Activated T-helper 2 cell treated with anti-CD3 and anti-CD28 coated beads, Interferon-gamma antibody, Interleukin-2, Interleukin-4, amounts not matched to agents 10 μg/mL and 5 μg/mL and 100 μg/mL, durations not matched to agents 14 hours and 24 hours and 36 hours (primary cell): ENCODE measurements around the gene FBXO41. TPM values are rescaled to one million over a fixed set of nuclear protein-coding genes. Genes with fewer than 3 reads are reported as not detected.
A peak's percentile ranks its signal among the peaks of the same experiment; 100 is the strongest.

Experiments used
- DNase-seq: peaks from one replicate; pipeline ENCODE4 v3.0.0; 2021; ENCODE audit warnings: low spot score
- H3K27ac Mint-ChIP-seq: one replicate; pipeline ENCODE4 v1.8.0; 2021; ENCODE audit warnings: mixed read lengths
- H3K27me3 Mint-ChIP-seq: one replicate; pipeline ENCODE4 v1.8.0; 2021; ENCODE audit warnings: low read depth, mixed read lengths
- H3K36me3 Mint-ChIP-seq: one replicate; pipeline ENCODE4 v1.8.0; 2021; ENCODE audit warnings: low read depth, mixed read lengths
- H3K4me1 Mint-ChIP-seq: one replicate; pipeline ENCODE4 v1.8.0; 2021; ENCODE audit warnings: low read depth, mixed read lengths
- H3K4me3 Mint-ChIP-seq: one replicate; pipeline ENCODE4 v1.8.0; 2021; ENCODE audit warnings: low read depth, mild to moderate bottlenecking, moderate library complexity, mixed read lengths
- H3K9me3 Mint-ChIP-seq: one replicate; pipeline ENCODE4 v1.8.0; 2021; ENCODE audit warnings: mixed read lengths
- intact Hi-C: fragments of 100-400 bp; cut with micrococcal nuclease; formaldehyde crosslinking; loops from one replicate; pipeline ENCODE4 v1.15.1; 2023
- total RNA-seq: library from RNA; stranded (reverse); gene quantifications from 2 replicates; pipeline ENCODE4 v1.2.3, GENCODE V29; 2022

FBXO41 gene
- total RNA-seq, 1 donor from 2014 or later = 25.7 TPM

DNA sequence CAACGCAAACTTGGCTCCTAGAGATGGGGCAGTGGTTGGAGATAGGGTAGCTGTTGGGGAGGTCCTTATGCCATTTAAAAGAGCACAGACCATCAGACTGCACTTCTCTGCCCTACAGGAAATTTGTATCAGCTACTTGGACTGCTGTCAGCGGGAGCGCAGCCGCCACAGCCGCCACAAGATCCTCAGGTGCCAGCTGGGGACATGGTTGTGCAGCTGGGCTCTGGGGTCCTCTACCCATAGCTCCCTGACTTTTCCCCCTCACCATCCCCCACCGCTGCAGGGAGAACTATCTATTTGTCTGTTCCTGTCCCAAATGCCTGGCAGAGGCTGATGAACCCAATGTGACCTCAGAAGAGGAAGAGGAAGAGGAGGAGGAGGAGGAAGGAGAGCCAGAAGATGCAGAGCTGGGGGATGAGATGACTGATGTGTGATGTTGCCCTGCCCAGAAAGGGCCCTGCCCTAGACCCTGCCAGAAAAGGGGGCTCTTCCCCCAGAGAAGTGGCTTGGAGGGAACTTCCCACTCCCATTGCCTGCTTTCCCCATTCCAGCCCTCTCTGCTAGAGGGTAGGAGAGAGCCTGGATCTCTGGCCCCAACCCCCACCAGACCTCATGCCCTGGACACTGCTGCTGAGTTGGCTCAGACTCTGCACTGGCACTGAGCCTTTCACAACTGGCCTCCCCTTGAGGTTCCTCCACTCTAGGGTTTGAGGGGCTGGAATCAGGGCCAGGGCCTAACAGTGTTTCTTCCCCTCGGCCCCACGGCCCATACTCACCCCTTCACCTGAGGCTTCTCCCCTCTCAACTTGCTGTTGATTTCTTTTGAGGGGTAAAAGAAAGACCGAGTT lies 58.5 kb downstream of the FBXO41 start:
- Mint-ChIP-seq H3K27me3 (no peaks in the 10 kb centered on the region), H3K9me3 (no peaks in the 10 kb centered on the region)
- intact Hi-C loops = no loop called here

DNA sequence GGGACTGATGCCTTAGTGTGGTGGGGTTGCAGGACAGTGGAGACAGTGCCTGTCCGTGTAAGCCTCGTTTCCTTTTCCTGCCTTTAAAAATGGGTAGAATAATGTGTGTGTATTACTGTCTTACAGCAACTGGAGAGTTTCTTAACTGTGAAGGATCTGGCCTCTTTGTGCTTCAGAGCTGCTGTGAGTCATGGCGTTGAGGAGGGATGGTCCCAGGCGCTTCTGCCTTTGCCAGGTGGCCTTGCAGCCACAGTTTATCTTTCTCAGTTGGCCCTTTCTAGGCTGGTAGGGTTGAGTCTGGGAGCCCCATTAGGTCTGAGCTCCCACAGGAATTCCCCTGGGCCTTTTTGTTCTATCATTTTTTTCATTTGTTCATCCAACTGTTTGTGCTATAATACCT lies 60.5 kb downstream of the FBXO41 start:
- peaks cover 2% of the 10 kb centered on the region for H3K4me1 Mint-ChIP-seq
- intact Hi-C loops = no loop called here
- no peaks in the 10 kb centered on the region for H3K9me3 Mint-ChIP-seq
- peaks cover 32% of the 10 kb centered on the region for H3K36me3 Mint-ChIP-seq
- H3K4me3 Mint-ChIP-seq = no peak overlapping the region
- DNase-seq = no peak
- H3K27ac Mint-ChIP-seq = no peak overlapping the region
- H3K27me3 Mint-ChIP-seq = no peaks in the 10 kb centered on the region

More for the DNA sequence above, 58.5 kb downstream of the FBXO41 start:
- Mint-ChIP-seq H3K36me3 (peaks cover 24% of the 10 kb centered on the region), H3K4me1 (peaks cover 2% of the 10 kb centered on the region), H3K4me3 (no peak overlapping the region), H3K27ac (no peak overlapping the region)
- DNase-seq = no peak

DNA sequence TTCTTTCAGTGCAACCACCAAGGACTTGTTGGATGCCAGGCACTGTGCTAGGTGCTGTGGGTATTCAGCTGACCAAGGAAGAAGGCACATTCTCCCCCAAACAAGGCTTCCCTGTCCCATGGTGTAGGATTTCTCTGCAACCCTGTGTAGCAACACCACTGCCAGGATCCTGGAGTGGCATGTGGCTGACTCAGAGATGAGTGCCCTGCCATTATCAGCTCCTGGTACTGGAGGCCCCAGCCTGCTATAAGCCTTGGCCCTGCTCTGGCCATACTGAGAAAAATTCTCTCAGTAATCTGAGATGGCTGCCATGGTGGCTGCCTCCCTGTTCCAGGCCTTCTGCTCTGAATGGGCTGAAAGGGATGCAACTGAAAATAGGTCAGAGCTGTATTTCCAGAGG lies 66.0 kb downstream of the FBXO41 start:
- intact Hi-C loops = no loop called here
- Mint-ChIP-seq H3K27ac (no peak overlapping the region), H3K36me3 (peaks cover 22% of the 10 kb centered on the region), H3K4me3 (no peak overlapping the region), H3K4me1 (peaks cover 20% of the 10 kb centered on the region), H3K27me3 (no peaks in the 10 kb centered on the region), H3K9me3 (no peaks in the 10 kb centered on the region)
- no peak for DNase-seq

DNA sequence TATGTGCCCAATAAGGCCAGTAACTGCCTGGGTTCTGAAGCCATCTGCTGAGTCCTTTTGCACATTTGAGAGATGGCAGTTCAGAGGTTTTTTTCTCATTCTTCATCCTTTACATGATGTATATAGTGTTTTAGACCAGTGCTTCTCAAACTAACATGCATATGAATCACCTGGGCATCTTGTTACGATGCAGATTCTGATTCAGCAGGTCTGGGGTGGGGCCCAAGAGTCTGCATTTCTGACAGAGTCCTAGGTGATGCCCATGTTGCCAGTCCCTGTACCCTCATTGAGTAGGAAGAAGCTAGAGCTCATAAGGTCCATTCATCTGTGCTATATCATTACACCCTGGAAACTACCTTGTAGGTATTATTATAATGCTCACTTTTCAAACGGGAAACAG lies 66.5 kb downstream of the FBXO41 start:
- H3K9me3 Mint-ChIP-seq = no peaks in the 10 kb centered on the region
- DNase-seq = no peak
- H3K4me3 Mint-ChIP-seq = no peak overlapping the region
- H3K4me1 Mint-ChIP-seq = peaks cover 23% of the 10 kb centered on the region
- no peak overlapping the region for H3K27ac Mint-ChIP-seq
- no peaks in the 10 kb centered on the region for H3K27me3 Mint-ChIP-seq
- H3K36me3 Mint-ChIP-seq = peaks cover 22% of the 10 kb centered on the region
- intact Hi-C loops = no loop called here

DNA sequence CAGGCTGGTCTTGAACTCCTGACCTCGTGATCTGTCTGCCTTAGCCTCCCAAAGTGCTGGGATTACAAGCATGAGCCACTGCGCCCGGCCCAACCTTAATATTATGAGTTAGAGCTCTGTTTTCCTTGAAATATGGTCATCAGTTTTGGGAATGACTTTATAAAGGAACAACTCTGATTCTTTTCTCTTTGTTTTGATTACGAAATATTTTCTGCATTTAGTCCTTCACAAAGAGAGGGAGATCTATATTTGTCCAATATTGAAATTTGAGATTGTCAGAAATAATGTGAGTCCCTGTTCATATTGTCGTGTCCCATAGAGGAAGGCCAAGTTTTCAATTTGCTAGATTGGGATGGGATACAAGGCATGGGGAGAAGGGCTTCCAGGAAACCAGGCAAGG lies 67.1 kb downstream of the FBXO41 start:
- Mint-ChIP-seq H3K27ac (no peak overlapping the region), H3K9me3 (no peaks in the 10 kb centered on the region), H3K4me3 (no peak overlapping the region), H3K27me3 (no peaks in the 10 kb centered on the region), H3K36me3 (peaks cover 20% of the 10 kb centered on the region), H3K4me1 (peaks cover 26% of the 10 kb centered on the region)
- intact Hi-C loops = no loop called here
- no peak for DNase-seq

DNA sequence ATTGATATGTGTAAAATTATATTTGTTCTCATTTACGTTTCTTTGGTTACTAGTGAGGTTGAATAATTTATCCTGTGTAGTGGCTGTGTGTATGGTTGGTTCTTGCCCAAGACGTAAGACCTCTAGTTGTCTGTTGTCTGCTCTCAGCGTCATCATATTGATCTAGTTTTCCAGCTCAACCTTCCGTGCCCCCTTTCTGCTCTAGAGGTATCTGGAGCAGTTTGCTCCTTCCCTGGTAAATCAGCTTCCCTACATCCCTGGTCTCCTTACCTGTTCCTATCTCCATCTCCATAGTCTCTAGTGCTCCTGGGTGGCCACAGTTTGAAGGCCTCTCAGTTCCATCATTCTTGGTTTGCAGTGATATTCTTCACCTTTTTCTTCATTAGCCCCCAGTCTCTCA lies 69.0 kb downstream of the FBXO41 start:
- intact Hi-C loops = loop anchor here (2.0 kb wide), 1 partner anchor 144 kb away; the partner anchor contains the start of gene SFXN5
- peaks cover 1% of the 10 kb centered on the region for H3K27me3 Mint-ChIP-seq
- H3K4me3 Mint-ChIP-seq = peak overlapping the region; percentile 100
- no peaks in the 10 kb centered on the region for H3K9me3 Mint-ChIP-seq
- peaks cover 6% of the 10 kb centered on the region for H3K36me3 Mint-ChIP-seq
- H3K27ac Mint-ChIP-seq = peak overlapping the region; percentile 52
- DNase-seq = no peak
- peaks cover 26% of the 10 kb centered on the region for H3K4me1 Mint-ChIP-seq

DNA sequence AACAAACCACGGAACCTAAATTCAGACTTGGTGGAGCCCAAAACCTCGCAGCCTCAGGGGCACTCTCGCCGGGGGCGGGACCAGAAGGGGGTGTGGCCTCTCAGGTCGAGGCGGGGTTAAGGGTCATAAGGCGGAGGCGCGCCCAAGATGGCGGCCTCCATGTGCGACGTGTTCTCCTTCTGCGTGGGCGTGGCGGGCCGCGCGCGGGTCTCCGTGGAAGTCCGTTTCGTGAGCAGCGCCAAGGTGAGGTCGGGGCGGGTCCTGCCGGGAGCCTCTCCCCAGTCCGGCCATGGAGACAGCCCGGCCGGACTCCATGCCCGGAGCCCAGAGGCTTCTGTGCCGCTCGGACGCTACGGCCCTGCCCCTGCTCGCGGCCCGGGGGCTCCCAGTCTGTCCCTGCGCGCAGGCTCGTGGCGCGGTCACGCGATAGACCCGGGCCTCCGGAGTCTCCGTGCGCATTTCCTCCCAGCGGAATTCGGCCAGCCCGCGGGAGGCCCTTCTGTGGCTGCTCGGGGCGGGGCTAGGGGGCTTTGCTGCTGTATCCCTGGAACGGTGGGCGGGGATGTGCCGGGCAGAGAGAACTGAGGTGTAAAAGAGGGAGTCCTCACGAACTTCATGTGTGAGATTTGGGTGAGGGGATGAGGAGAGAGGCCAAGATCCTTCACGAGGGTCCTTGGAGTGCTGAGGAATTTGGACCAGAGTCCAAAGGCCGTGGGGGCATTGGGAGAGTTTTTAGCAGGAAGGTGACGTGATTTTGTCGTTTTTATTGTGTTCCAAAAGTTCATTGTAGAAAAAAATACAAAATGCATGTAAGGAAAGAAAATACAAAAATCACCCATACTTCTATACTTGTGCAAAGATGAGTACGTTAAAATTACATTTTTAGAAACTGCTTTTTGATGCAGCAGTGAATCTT lies 69.9 kb downstream of the FBXO41 start, which contains the start of gene SMYD5:
TSS of gene SMYD5 (plus strand) at position 126 of the 916 bp plus-strand sequence. CDS start at position 148, 22 bp downstream.
- intact Hi-C loops = loop anchor here (1.0 to 5.0 kb wide), 5 partner anchors 19 to 172 kb away; partner anchors contain the start of genes EGR4, PRADC1 and SFXN5
- Mint-ChIP-seq H3K9me3 (no peaks in the 10 kb centered on the region), H3K4me3 (peak within 1 kb of the TSS; percentile 100), H3K36me3 (no peaks in the 10 kb centered on the region), H3K27ac (peak within 1 kb of the TSS; percentile 96), H3K4me1 (peaks cover 26% of the 10 kb centered on the region), H3K27me3 (peaks cover 9% of the 10 kb centered on the region)
- DNase-seq = peak; percentile 86

DNA sequence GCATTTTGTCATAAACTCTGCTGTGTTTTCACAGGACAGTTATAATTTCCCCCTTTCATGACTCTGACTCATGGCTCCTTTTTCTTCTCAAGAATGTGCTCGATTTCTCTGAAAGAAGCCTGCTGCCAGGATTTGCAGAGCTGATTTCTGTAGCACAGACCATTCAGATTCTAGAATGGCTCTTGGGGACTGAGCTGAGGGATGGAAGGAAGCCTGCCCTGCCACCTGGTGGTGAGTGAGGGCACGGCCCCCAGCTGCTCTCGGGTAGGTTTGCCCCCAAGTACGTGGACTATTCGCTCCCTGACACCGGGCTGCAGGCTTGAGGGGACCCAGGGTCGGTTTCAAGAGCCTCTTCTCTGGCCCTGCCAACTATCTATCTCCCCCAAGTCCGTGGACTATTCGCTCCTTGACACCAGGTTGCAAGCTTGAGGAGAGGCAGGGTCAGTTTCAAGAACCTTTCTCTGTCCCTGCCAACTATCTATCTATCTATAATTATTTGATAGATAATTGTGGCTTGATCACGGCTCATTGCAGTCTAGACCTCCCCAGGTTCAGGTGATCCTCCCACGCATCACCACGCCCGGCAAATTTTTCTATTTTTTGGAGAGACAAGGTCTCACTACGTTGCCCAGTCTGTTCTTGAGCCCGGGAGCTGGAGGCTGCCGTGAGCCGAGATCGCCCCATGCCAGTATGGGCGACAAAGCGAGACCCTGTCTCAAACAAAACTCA lies 71.7 kb downstream of the FBXO41 start:
- H3K36me3 Mint-ChIP-seq = no peaks in the 10 kb centered on the region
- H3K4me1 Mint-ChIP-seq = peaks cover 26% of the 10 kb centered on the region
- intact Hi-C loops = loop anchor here (1.0 to 5.0 kb wide), 2 partner anchors 35 to 80 kb away; partner anchors contain the start of gene EGR4
- DNase-seq = peak; percentile 64
- H3K4me3 Mint-ChIP-seq = no peak overlapping the region
- H3K9me3 Mint-ChIP-seq = no peaks in the 10 kb centered on the region
- peaks cover 17% of the 10 kb centered on the region for H3K27me3 Mint-ChIP-seq
- no peak overlapping the region for H3K27ac Mint-ChIP-seq

DNA sequence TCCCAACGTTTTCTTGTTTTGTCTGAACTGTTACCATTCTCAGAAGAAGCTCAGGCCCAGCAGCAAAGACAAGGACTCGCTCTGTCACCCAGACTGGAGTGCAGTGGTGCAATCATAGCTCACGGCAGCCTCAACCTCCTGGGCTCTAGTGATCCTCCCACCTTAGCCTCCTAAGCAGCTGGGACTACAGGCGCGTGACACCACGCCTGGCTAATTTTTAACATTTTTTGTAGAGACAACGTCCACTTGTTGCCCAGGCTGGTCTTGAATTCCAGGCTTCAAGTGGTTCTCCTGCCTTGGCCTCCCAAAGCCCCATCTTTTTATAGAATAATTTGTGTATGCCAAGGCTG lies 72.2 kb downstream of the FBXO41 start:
- Mint-ChIP-seq H3K27ac (no peak overlapping the region), H3K4me3 (no peak overlapping the region), H3K4me1 (peaks cover 24% of the 10 kb centered on the region), H3K36me3 (no peaks in the 10 kb centered on the region), H3K9me3 (no peaks in the 10 kb centered on the region), H3K27me3 (peaks cover 18% of the 10 kb centered on the region)
- DNase-seq = no peak
- intact Hi-C loops = loop anchor here (1.0 to 5.0 kb wide), 2 partner anchors 35 to 80 kb away; partner anchors contain the start of gene EGR4

DNA sequence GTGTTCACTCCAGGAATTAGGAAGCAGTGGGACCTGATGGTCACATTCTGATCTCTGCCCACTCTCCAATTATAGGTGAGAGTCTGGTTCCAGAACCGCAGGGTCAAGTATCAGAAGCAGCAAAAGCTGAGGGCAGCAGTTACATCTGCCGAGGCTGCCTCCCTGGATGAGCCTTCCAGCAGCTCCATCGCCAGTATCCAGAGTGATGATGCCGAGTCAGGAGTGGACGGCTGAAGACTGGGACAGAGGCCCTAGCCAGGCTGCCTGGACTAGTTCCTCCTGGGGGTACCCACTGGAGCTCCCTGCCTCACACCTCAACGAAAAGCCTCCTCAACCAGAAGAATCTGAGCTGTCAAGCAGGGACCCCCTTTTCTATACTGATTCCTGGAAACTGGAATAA lies 73.6 kb downstream of the FBXO41 start:
- Mint-ChIP-seq H3K4me1 (peaks cover 22% of the 10 kb centered on the region), H3K9me3 (no peaks in the 10 kb centered on the region), H3K27me3 (peaks cover 21% of the 10 kb centered on the region), H3K27ac (no peak overlapping the region), H3K4me3 (no peak overlapping the region), H3K36me3 (no peaks in the 10 kb centered on the region)
- DNase-seq = no peak
- intact Hi-C loops = loop anchor here (5.0 kb wide), 1 partner anchor 82 kb away; the partner anchor contains the start of gene EGR4

DNA sequence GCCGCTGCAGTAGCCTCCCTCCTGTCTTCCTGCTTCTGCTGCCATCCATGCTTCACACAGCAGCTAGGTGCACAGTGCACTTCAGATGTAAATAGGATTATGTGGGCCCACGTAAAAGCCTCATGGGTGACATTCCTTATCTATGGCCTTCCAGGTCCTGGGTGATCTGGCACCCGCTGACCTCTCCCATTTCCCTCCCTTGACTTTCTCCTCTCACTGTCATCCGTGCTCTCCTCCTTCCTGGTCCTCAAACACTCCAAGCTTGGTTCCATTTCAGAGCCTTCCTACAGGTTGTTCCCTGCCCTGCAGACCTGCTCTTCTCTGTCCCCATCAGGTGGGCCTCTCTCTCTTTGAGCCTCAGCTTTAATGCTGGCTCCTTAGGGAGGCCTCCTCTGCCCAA lies 74.3 kb downstream of the FBXO41 start:
- Mint-ChIP-seq H3K4me3 (no peak overlapping the region), H3K27me3 (peaks cover 26% of the 10 kb centered on the region), H3K27ac (no peak overlapping the region), H3K9me3 (no peaks in the 10 kb centered on the region), H3K4me1 (peaks cover 16% of the 10 kb centered on the region), H3K36me3 (no peaks in the 10 kb centered on the region)
- no peak for DNase-seq
- intact Hi-C loops = loop anchor here (5.0 kb wide), 1 partner anchor 82 kb away; the partner anchor contains the start of gene EGR4

DNA sequence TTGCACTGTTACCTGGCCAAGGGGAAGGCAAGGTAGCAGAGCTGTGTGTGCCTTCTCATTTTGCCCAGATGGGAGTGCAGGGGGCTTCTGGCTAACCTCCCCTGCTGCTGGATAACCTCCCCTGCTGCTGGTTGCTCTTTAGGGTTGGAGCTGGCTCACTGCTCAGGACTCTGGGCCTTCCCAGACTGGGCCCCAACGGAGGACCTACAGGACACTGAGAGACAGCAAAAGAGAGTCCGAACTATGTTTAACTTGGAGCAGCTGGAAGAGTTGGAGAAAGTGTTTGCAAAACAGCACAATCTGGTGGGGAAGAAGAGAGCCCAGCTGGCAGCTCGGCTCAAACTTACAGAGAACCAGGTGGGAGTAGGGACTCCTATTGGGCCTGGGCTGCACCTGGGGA lies 76.0 kb downstream of the FBXO41 start:
- H3K27ac Mint-ChIP-seq = no peak overlapping the region
- H3K9me3 Mint-ChIP-seq = no peaks in the 10 kb centered on the region
- no peaks in the 10 kb centered on the region for H3K36me3 Mint-ChIP-seq
- no peak overlapping the region for H3K4me3 Mint-ChIP-seq
- DNase-seq = no peak
- H3K4me1 Mint-ChIP-seq = peaks cover 6% of the 10 kb centered on the region
- peaks cover 37% of the 10 kb centered on the region for H3K27me3 Mint-ChIP-seq
- intact Hi-C loops = no loop called here
